ENCODE measurements around the gene LYRM1.
"Not testable (repeated sequence)": the region's sequence is repeated elsewhere in the genome, so short reads cannot be mapped to it uniquely, and the experiment has no call there.

Gene LYRM1

GRCh38 chr16:20937736-20938135 lies 37.2 kb downstream of the LYRM1 start:
- no peak for DNase-seq (ENCODE audit: low read depth in 2 of 2)

- no peak for DNase-seq (ENCODE audit: low read depth in 2 of 2)
Observed at GRCh38 chr16:20938426-20938825, 37.9 kb downstream of the LYRM1 start.

GRCh38 chr16:20939611-20940010 lies 39.0 kb downstream of the LYRM1 start:
- no peak for DNase-seq (ENCODE audit: low read depth in 2 of 2)

- no peak for DNase-seq (ENCODE audit: low read depth in 2 of 2)
Observed at GRCh38 chr16:20940871-20941635, 40.5 kb downstream of the LYRM1 start.

GRCh38 chr16:20941636-20941926 lies 41.0 kb downstream of the LYRM1 start:
- DNase-seq (ENCODE audit: low read depth in 2 of 2): no peak

- no peak for DNase-seq (ENCODE audit: low read depth in 2 of 2)
Observed at GRCh38 chr16:20942256-20942655, 41.7 kb downstream of the LYRM1 start.

GRCh38 chr16:20944861-20945574 lies 44.4 kb downstream of the LYRM1 start:
- DNase-seq (ENCODE audit: low read depth in 2 of 2): peak in 1 of 2 experiments; percentile 0

- DNase-seq (ENCODE audit: low read depth in 2 of 2): not testable (repeated sequence)
Observed at GRCh38 chr16:20945575-20945875, 45.0 kb downstream of the LYRM1 start.

- DNase-seq (ENCODE audit: low read depth in 2 of 2): no peak
Observed at GRCh38 chr16:20946015-20946629, 45.6 kb downstream of the LYRM1 start.

GRCh38 chr16:20948444-20948843 lies 47.9 kb downstream of the LYRM1 start:
- DNase-seq (ENCODE audit: low read depth in 2 of 2): no peak

- DNase-seq (ENCODE audit: low read depth in 2 of 2): no peak
Observed at GRCh38 chr16:20949660-20950059, 49.1 kb downstream of the LYRM1 start.

- DNase-seq (ENCODE audit: low read depth in 2 of 2): no peak
Observed at GRCh38 chr16:20950294-20950693, 49.7 kb downstream of the LYRM1 start.

GRCh38 chr16:20952139-20952920 lies 51.8 kb downstream of the LYRM1 start:
- DNase-seq (ENCODE audit: low read depth in 2 of 2): no peak

- no peak for DNase-seq (ENCODE audit: low read depth in 2 of 2)
Observed at GRCh38 chr16:20954574-20954973, 54.0 kb downstream of the LYRM1 start.

- DNase-seq (ENCODE audit: low read depth in 2 of 2): peak in 1 of 2 experiments; percentile 1
Observed at GRCh38 chr16:20956319-20956718, 55.7 kb downstream of the LYRM1 start.

- no peak for DNase-seq (ENCODE audit: low read depth in 2 of 2)
Observed at GRCh38 chr16:20957153-20957552, 56.6 kb downstream of the LYRM1 start.

GRCh38 chr16:20960899-20961298 lies 60.3 kb downstream of the LYRM1 start:
- no peak for DNase-seq (ENCODE audit: low read depth in 2 of 2)

- no peak for DNase-seq (ENCODE audit: low read depth in 2 of 2)
Observed at GRCh38 chr16:20968765-20969164, 68.2 kb downstream of the LYRM1 start.

GRCh38 chr16:20969386-20969785 lies 68.8 kb downstream of the LYRM1 start:
- no peak for DNase-seq (ENCODE audit: low read depth in 2 of 2)

- DNase-seq (ENCODE audit: low read depth in 2 of 2): no peak
Observed at GRCh38 chr16:20971401-20971800, 70.8 kb downstream of the LYRM1 start.

- not testable (repeated sequence) for DNase-seq (ENCODE audit: low read depth in 2 of 2)
Observed at GRCh38 chr16:20973201-20973600, 72.6 kb downstream of the LYRM1 start.

Measured in fibroblast of skin of left biceps (primary cell).